Suprapubic skin (tissue), 4 donors: ENCODE results near the gene TOP1. TPM values are rescaled to one million over a fixed set of nuclear protein-coding genes. Genes with fewer than 3 reads are reported as not detected.

Source experiments
- DNase-seq, 2 donors: peaks; one replicate each; pipeline ENCODE4 v3.0.0-alpha.2; 2019; ENCODE audit warnings: low spot score in 2 of 2
- H3K27ac ChIP-seq: fragments of 200-600 bp; sonication (generic); one replicate; pipeline ENCODE4 v1.5.1; 2019
- H3K27me3 ChIP-seq: fragments of 200-600 bp; sonication (generic); one replicate; pipeline ENCODE4 v1.5.1; 2019
- H3K36me3 ChIP-seq: fragments of 200-600 bp; sonication (generic); one replicate; pipeline ENCODE4 v1.5.1; 2019
- H3K4me1 ChIP-seq: fragments of 200-600 bp; sonication (generic); one replicate; pipeline ENCODE4 v1.5.1; 2019
- H3K4me3 ChIP-seq: fragments of 200-600 bp; sonication (generic); one replicate; pipeline ENCODE4 v1.5.1; 2019; ENCODE audit warnings: mild to moderate bottlenecking
- H3K9me3 ChIP-seq: fragments of 200-600 bp; sonication (generic); one replicate; pipeline ENCODE4 v1.5.1; 2019
- EP300 ChIP-seq: sonication (generic); formaldehyde crosslinking; IDR thresholded peaks from one replicate; pipeline ENCODE4 v1.6.1; 2017; ENCODE audit warnings: antibody characterized with exemption
- POLR2A ChIP-seq, 2 donors: fragments of 450-650 bp; IDR thresholded peaks; one replicate each; pipeline ENCODE4 v1.6.1; 2017; ENCODE audit warnings: antibody characterized with exemption in 2 of 2, mild to moderate bottlenecking in 2 of 2, moderate library complexity in 2 of 2
- POLR2AphosphoS5 ChIP-seq, 3 donors: sonication (generic); formaldehyde crosslinking; IDR thresholded peaks; one replicate each; pipeline ENCODE4 v1.6.1; 2017; ENCODE audit warnings: antibody characterized with exemption in 3 of 3
- WGBS: methylation state at CpG from one replicate; pipeline ENCODE4 v1.1.5; 2018; 5-methylcytosine and 5-hydroxymethylcytosine counted together
- total RNA-seq, 4 donors: library from RNA; depleted of rRNA; stranded (reverse); fragments of >200 nt; gene quantifications; one replicate each; pipeline ENCODE4 v1.1.0, GENCODE V29; 2016
- TF ChIP-seq, protein P1 (sequence below), 2 donors: fragments of 200-600 bp in 1 of 2; fragments of 450-650 bp in 1 of 2; sonication (generic) in 1 of 2; IDR thresholded peaks; one replicate each; pipeline ENCODE4 v1.5.1; 2016 to 2019; ENCODE audit warnings: antibody characterized with exemption in 2 of 2, mild to moderate bottlenecking in 1 of 2, moderate library complexity in 1 of 2

The TOP1 gene
- total RNA-seq, 4 donors from 2014 or later, result 25.8 to 32.6 (median 32.0) TPM

DNA sequence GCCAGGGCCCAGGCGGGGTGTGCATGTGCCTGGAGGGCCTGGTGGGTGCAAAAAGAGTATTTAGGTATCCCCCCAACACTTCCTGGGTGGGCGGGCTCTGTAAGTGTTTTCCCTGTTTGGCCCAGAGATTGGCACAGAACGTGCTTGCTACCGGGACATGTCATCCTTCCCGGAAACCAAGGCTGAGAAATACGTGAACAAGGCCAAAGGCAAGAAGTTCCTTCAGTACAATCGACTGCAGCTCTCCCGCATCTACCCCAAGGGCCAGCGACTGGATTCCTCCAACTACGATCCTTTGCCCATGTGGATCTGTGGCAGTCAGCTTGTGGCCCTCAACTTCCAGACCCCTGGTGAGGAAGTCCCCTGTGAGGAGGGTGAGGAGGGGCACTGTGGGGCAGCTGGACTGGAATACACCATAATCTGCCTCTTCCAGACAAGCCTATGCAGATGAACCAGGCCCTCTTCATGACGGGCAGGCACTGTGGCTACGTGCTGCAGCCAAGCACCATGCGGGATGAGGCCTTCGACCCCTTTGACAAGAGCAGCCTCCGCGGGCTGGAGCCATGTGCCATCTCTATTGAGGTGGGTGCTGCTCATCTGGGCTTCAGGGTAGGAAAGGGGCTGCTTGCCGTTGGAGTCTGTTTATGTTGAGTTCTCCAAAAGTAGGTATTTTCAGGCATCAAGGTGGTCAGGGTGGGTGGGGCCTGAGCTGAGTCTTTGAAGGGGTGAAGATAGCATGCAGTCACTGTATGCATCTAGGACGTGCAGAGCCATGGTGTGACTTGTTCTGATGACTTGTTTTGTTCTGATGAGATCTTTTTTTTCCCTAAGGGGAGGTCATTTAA lies 143.9 kb downstream of the TOP1 start:
- H3K4me3 ChIP-seq, result no peak overlapping the region
- no peaks in the 10 kb centered on the region for H3K9me3 ChIP-seq
- peaks cover 72% of the 10 kb centered on the region for H3K36me3 ChIP-seq
- peak; percentile 69 to 77 for DNase-seq
- TF ChIP-seq POLR2A (IDR thresholded peaks at IDR 0.05) (no peak), POLR2AphosphoS5 (IDR thresholded peaks at IDR 0.05) (no peak), EP300 (no peak)
- TF ChIP-seq, protein P1, sequence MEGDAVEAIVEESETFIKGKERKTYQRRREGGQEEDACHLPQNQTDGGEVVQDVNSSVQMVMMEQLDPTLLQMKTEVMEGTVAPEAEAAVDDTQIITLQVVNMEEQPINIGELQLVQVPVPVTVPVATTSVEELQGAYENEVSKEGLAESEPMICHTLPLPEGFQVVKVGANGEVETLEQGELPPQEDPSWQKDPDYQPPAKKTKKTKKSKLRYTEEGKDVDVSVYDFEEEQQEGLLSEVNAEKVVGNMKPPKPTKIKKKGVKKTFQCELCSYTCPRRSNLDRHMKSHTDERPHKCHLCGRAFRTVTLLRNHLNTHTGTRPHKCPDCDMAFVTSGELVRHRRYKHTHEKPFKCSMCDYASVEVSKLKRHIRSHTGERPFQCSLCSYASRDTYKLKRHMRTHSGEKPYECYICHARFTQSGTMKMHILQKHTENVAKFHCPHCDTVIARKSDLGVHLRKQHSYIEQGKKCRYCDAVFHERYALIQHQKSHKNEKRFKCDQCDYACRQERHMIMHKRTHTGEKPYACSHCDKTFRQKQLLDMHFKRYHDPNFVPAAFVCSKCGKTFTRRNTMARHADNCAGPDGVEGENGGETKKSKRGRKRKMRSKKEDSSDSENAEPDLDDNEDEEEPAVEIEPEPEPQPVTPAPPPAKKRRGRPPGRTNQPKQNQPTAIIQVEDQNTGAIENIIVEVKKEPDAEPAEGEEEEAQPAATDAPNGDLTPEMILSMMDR (IDR thresholded peaks at IDR 0.05), result no peak
- H3K4me1 ChIP-seq, result peaks cover 31% of the 10 kb centered on the region
- H3K27me3 ChIP-seq, result no peaks in the 10 kb centered on the region
- H3K27ac ChIP-seq, result peak overlapping the region; percentile 72
- 61% methylated on average over 18 of the region's 18 CpGs for WGBS

- TF ChIP-seq POLR2AphosphoS5 (IDR thresholded peaks at IDR 0.05) (peak in 1 of 3 donors; percentile 68), EP300 (no peak), POLR2A (IDR thresholded peaks at IDR 0.05) (no peak)
- TF ChIP-seq, protein P1 (IDR thresholded peaks at IDR 0.05), result peak; percentile 94 to 96
- Histone ChIP-seq H3K27me3 (no peaks in the 10 kb centered on the region), H3K36me3 (peaks cover 65% of the 10 kb centered on the region), H3K4me1 (peaks cover 39% of the 10 kb centered on the region), H3K27ac (no peak overlapping the region), H3K9me3 (no peaks in the 10 kb centered on the region), H3K4me3 (no peak overlapping the region)
- DNase-seq, result peak; percentile 91 to 93
- WGBS, result 21% methylated on average over 9 of the region's 9 CpGs
Measured at GRCh38 chr20:41173161-41173721, 144.6 kb downstream of the TOP1 start.

- Histone ChIP-seq H3K4me3 (no peak overlapping the region), H3K4me1 (peaks cover 44% of the 10 kb centered on the region)
- TF ChIP-seq POLR2A (IDR thresholded peaks at IDR 0.05) (no peak), POLR2AphosphoS5 (IDR thresholded peaks at IDR 0.05) (no peak), EP300 (no peak)
- TF ChIP-seq, protein P1 (IDR thresholded peaks at IDR 0.05), result no peak
Measured at GRCh38 chr20:41173791-41174341, 145.2 kb downstream of the TOP1 start.

More at GRCh38 chr20:41173791-41174341, 145.2 kb downstream of the TOP1 start:
- DNase-seq, result peak in 1 of 2 donors; percentile 67
- WGBS, result 100% methylated on average over 1 of the region's 13 CpGs
- no peak overlapping the region for H3K27ac ChIP-seq
- no peaks in the 10 kb centered on the region for H3K9me3 ChIP-seq
- H3K36me3 ChIP-seq, result peaks cover 61% of the 10 kb centered on the region
- H3K27me3 ChIP-seq, result no peaks in the 10 kb centered on the region

Other genes with a start within 250 kb of the TOP1 start
- 100 to 1,000 TPM in 1 of 4 donors, 10 to 100 TPM in 3; 54.0 to 188 (median 91.5) TPM for gene PLCG1, start 108.7 kb downstream of the TOP1 start, total RNA-seq